Epithelial cell of proximal tubule (primary cell): ENCODE results near the gene SLC10A6. TPM values are rescaled to one million over a fixed set of nuclear protein-coding genes. Genes with fewer than 3 reads are reported as not detected.

Source experiments
- DNase-seq: peaks from one replicate; pipeline ENCODE4 v3.0.0-alpha.2; 2011; ENCODE audit warnings: low read depth
- H3K4me3 ChIP-seq: 2 replicates; pipeline ENCODE4 v1.5.1; 2011; ENCODE audit warnings: low read depth, mild to moderate bottlenecking, low read length
- CTCF ChIP-seq: conservative IDR thresholded peaks from 2 replicates; pipeline ENCODE4 v1.5.1; 2012; ENCODE audit warnings: low read depth, mild to moderate bottlenecking, low read length
- total RNA-seq: library from RNA; depleted of rRNA; stranded (reverse); fragments of >200 nt; gene quantifications from 2 replicates; pipeline ENCODE4 v1.2.3, GENCODE V29; 2015

The SLC10A6 gene, protein sequence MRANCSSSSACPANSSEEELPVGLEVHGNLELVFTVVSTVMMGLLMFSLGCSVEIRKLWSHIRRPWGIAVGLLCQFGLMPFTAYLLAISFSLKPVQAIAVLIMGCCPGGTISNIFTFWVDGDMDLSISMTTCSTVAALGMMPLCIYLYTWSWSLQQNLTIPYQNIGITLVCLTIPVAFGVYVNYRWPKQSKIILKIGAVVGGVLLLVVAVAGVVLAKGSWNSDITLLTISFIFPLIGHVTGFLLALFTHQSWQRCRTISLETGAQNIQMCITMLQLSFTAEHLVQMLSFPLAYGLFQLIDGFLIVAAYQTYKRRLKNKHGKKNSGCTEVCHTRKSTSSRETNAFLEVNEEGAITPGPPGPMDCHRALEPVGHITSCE
- total RNA-seq = not detected in 2 replicates

DNA sequence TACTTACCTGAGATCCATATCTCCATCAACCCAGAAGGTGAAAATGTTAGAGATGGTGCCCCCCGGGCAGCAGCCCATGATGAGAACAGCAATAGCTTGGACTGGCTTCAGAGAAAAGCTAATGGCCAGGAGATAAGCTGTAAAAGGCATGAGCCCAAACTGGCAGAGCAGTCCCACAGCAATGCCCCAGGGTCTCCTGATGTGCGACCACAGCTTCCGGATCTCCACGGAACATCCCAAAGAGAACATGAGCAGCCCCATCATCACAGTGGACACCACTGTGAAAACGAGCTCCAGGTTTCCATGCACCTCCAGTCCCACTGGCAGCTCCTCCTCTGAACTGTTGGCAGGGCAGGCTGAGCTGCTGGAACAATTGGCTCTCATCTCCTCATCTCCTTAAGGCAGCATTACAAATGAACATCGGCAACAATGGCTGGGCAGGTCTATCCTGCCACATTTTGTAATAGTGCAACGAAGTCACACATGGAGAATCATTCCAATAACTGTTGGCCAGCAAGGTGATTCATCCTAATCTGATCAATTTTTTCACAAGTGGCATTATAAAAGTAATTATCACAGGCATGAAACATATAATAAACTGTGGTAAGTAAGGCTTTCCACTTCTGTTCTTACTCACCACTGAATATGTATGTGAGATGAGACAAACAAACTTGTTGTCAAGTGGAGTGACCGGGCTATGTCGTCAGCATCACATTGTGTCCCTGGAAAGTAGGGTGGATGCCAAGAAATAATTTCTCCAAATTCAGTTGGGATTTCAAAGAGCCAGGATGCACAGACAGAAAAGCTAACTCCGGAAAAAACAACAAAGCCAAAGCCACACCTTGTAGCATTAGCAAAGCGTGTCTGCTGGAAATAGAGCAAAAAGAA is at the start of gene SLC10A6:
SLC10A6 (minus strand) TSS at position 653 of the 888 bp plus-strand sequence; CDS start at position 384, 269 bp downstream.
- no peak for TF ChIP-seq CTCF
- no peak within 1 kb of the TSS for H3K4me3 ChIP-seq
- no peak for DNase-seq

GRCh38 chr4:86898562-86898961 is 49.4 kb upstream of the SLC10A6 start:
- peak; percentile 56 for TF ChIP-seq CTCF
- DNase-seq = no peak

DNA sequence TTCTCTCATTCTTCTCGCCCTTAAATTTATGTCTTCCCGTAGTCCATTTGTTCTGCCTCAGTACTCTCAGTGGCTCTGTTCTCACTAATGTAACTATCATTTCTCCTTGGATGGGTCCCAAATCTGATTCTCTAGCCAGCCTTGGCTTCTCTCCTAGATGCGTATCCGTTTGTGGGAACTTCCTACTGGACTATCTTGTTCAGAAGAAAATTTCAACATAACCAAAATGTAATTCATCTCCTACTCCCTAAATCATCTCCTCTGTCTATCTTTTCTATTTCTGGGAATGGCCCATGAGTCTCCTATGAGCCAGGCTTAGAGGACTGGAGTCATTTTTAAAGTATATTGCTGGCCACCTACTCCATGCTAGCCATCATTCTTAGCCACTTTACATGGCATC is 47.4 kb upstream of the SLC10A6 start:
- no peak for DNase-seq
- TF ChIP-seq CTCF = no peak
- H3K4me3 ChIP-seq = no peak overlapping the region

More at GRCh38 chr4:86898562-86898961, 49.4 kb upstream of the SLC10A6 start:
- no peak overlapping the region for H3K4me3 ChIP-seq

DNA sequence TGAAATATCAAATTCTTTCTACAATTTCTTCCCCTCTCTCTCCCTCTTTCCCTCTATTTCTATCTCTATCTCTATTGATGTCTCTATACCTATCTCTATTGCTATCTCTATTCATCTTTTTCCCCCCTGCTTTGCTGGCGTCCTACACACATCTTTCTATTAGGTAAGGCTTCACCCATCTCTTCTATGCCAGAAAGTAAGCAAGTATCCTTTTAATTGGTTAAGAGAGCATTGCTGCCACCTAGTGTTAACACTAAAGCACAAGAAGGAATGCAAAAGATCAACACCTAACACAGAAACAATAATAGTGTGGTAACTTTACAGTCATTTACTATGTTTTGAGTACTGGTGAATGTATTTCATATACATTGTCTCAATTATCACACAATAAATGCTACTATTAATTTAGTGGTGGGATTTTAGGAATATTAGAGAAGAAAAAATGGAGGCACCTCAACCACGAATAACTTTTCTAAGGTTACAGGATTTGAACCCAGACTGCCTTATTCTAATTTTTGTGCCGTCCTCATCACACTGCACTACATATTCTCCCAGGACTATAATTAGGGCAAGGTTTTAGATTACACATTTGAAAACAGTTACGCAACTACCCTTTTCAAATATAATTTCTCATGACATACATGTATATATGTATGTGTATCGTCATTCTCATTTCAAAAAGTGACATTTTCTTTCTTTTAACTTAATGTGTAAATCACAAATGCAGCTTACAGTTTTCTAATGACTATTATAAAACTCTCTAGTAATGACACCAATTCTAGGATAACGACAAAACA is 46.7 kb upstream of the SLC10A6 start:
- no peak overlapping the region for H3K4me3 ChIP-seq
- TF ChIP-seq CTCF = peak; percentile 73
- DNase-seq = peak; percentile 44

DNA sequence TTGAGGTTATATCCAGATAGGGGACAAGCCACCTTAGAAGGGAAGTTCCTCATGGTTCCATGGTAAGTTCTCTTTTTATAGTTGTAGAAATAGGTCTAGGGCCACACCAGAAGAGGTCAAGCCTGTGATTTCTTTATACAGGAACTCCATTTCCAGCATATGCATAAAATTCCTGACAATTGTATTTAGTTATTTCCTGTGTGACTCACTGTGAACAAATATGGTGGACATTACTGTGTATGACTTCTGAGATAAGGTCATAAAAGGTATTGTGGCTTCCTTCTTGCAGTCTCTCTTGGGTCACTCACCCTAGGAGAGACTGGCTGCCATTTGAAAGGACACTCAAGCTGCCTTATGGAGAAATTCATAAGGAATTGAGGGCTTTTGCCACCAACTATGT is 45.3 kb upstream of the SLC10A6 start:
- DNase-seq = no peak
- TF ChIP-seq CTCF = no peak
- no peak overlapping the region for H3K4me3 ChIP-seq

GRCh38 chr4:86893136-86893535 is 44.0 kb upstream of the SLC10A6 start:
- DNase-seq = no peak
- no peak for TF ChIP-seq CTCF
- H3K4me3 ChIP-seq = peak overlapping the region; percentile 86
